Dermis blood vessel endothelial cell (primary cell): ENCODE measurements around the gene TPT1. TPM values are rescaled to one million over a fixed set of nuclear protein-coding genes. Genes with fewer than 3 reads are reported as not detected.
"Not testable (repeated sequence)": the region's sequence is repeated elsewhere in the genome, so short reads cannot be mapped to it uniquely, and the experiment has no call there.

ENCODE experiments used
- DNase-seq: peaks from one replicate; pipeline ENCODE4 v3.0.0; 2010
- total RNA-seq: library from RNA; depleted of rRNA; stranded (reverse); fragments of >200 nt; gene quantifications from 2 replicates; pipeline ENCODE4 v1.2.3, GENCODE V29; 2014

Gene TPT1
- total RNA-seq, 1 donor from 2014 or later, result 4,062 TPM

GRCh38 chr13:45365558-45365885, 24.5 kb upstream of the TPT1 start:
- DNase-seq, result no peak

GRCh38 chr13:45364876-45365557, 24.0 kb upstream of the TPT1 start:
- DNase-seq, result no peak

GRCh38 chr13:45362939-45363338, 22.0 kb upstream of the TPT1 start:
- no peak for DNase-seq

- DNase-seq, result no peak
These were observed 20.7 kb upstream of the TPT1 start for GRCh38 chr13:45361596-45362206.

GRCh38 chr13:45356966-45357672, 16.1 kb upstream of the TPT1 start:
- DNase-seq, result no peak

GRCh38 chr13:45353895-45354294, 12.9 kb upstream of the TPT1 start:
- DNase-seq, result no peak

GRCh38 chr13:45352031-45352430, 11.0 kb upstream of the TPT1 start:
- no peak for DNase-seq

GRCh38 chr13:45350152-45350551, 9.2 kb upstream of the TPT1 start:
- DNase-seq, result no peak

GRCh38 chr13:45349438-45349837, 8.5 kb upstream of the TPT1 start:
- no peak for DNase-seq

GRCh38 chr13:45344064-45344463, 3.1 kb upstream of the TPT1 start:
- DNase-seq, result not testable (repeated sequence)

GRCh38 chr13:45343102-45343501, 2.1 kb upstream of the TPT1 start:
- not testable (repeated sequence) for DNase-seq

GRCh38 chr13:45342668-45343067, 1.7 kb upstream of the TPT1 start:
- DNase-seq, result not testable (repeated sequence)

- peak; percentile 51 for DNase-seq
These were observed 967 bp upstream of the TPT1 start for GRCh38 chr13:45341799-45342500.

GRCh38 chr13:45340422-45341033, 455 bp downstream of the TPT1 start:
- peak; percentile 93 for DNase-seq

- no peak for DNase-seq
These were observed 1.1 kb downstream of the TPT1 start for GRCh38 chr13:45339867-45340266.

GRCh38 chr13:45339399-45339798, 1.6 kb downstream of the TPT1 start:
- DNase-seq, result no peak

- DNase-seq, result no peak
These were observed 3.2 kb downstream of the TPT1 start for GRCh38 chr13:45337803-45338202.

- DNase-seq, result no peak
These were observed 3.6 kb downstream of the TPT1 start for GRCh38 chr13:45337395-45337794.

- no peak for DNase-seq
These were observed 4.8 kb downstream of the TPT1 start for GRCh38 chr13:45336025-45336800.

- no peak for DNase-seq
These were observed 5.5 kb downstream of the TPT1 start for GRCh38 chr13:45335397-45336024.
